ENCODE measurements around the gene UTP3. TPM values are rescaled to one million over a fixed set of nuclear protein-coding genes. Genes with fewer than 3 reads are reported as not detected.
"Not testable (repeated sequence)": the region's sequence is repeated elsewhere in the genome, so short reads cannot be mapped to it uniquely, and the experiment has no call there.

The UTP3 gene
- total RNA-seq, 1 donor = 14.5 TPM

DNA sequence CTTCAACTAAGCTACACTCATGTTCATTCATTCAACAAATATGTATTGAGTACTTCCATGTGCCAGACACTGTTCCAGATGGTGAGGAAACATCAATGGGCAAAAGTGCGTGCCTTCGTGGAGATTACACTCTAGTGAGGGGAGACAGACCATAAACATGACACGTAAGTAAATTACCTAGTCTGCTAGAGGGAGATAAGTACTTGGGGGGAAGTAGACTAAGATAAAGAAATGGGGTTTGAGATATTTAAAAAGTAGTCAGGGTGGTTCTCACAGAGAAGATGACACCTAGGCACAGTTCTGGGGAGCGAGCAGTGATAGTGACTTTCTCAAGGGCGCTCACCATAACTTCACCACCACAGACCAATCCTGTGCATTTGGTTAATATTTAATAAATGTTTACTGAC, 33.7 kb upstream of the UTP3 start:
- Histone ChIP-seq H3K36me3 (ENCODE audit: insufficient read depth, low read length) (no peaks in the 10 kb centered on the region), H3K27me3 (ENCODE audit: insufficient read depth, low read length) (no peaks in the 10 kb centered on the region), H3K9me3 (ENCODE audit: low read depth, low read length) (no peaks in the 10 kb centered on the region), H3K4me2 (ENCODE audit: insufficient read depth, low read length) (no peak overlapping the region), H3K27ac (ENCODE audit: low read depth, low read length) (no peak overlapping the region), H3K79me2 (ENCODE audit: insufficient read depth, low read length) (no peaks in the 10 kb centered on the region), H3K4me3 (ENCODE audit: insufficient read depth, low read length) (no peak overlapping the region), H4K20me1 (ENCODE audit: insufficient read depth, low read length) (no peaks in the 10 kb centered on the region), H2AFZ (ENCODE audit: low read length) (no peak overlapping the region), H3K4me1 (ENCODE audit: insufficient read depth, low read length) (peaks cover 12% of the 10 kb centered on the region)
- DNase-seq (ENCODE audit: insufficient read length, low spot score, missing footprints) = no peak
- TF ChIP-seq, protein P1, sequence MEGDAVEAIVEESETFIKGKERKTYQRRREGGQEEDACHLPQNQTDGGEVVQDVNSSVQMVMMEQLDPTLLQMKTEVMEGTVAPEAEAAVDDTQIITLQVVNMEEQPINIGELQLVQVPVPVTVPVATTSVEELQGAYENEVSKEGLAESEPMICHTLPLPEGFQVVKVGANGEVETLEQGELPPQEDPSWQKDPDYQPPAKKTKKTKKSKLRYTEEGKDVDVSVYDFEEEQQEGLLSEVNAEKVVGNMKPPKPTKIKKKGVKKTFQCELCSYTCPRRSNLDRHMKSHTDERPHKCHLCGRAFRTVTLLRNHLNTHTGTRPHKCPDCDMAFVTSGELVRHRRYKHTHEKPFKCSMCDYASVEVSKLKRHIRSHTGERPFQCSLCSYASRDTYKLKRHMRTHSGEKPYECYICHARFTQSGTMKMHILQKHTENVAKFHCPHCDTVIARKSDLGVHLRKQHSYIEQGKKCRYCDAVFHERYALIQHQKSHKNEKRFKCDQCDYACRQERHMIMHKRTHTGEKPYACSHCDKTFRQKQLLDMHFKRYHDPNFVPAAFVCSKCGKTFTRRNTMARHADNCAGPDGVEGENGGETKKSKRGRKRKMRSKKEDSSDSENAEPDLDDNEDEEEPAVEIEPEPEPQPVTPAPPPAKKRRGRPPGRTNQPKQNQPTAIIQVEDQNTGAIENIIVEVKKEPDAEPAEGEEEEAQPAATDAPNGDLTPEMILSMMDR (IDR thresholded peaks at IDR 0.05; ENCODE audit: extremely low read depth, low read depth, low read length) = no peak

DNA sequence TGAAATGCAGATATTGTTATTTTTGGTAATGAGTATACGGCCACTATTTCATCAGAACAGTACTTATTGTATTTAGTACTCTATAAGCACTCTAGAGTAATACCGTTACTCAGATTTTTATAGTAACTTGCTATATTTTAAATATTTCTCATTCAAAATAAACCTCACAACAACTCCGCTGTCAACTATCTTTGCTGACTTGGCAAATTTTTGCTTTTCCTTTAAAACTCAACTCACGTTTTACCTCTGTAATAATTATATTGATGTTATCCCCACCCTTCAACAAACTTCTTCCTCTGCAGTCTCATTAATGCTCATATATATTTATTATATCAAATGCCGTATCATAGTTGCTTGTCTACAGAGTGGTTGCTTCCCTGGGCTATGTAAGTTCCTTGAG, 31.0 kb upstream of the UTP3 start:
- Histone ChIP-seq H3K27me3 (ENCODE audit: insufficient read depth, low read length) (no peaks in the 10 kb centered on the region), H3K27ac (ENCODE audit: low read depth, low read length) (no peak overlapping the region), H3K4me2 (ENCODE audit: insufficient read depth, low read length) (no peak overlapping the region), H3K36me3 (ENCODE audit: insufficient read depth, low read length) (no peaks in the 10 kb centered on the region), H4K20me1 (ENCODE audit: insufficient read depth, low read length) (no peaks in the 10 kb centered on the region), H2AFZ (ENCODE audit: low read length) (no peak overlapping the region), H3K9me3 (ENCODE audit: low read depth, low read length) (no peaks in the 10 kb centered on the region), H3K79me2 (ENCODE audit: insufficient read depth, low read length) (no peaks in the 10 kb centered on the region), H3K4me3 (ENCODE audit: insufficient read depth, low read length) (no peak overlapping the region), H3K4me1 (ENCODE audit: insufficient read depth, low read length) (peaks cover 9% of the 10 kb centered on the region)
- TF ChIP-seq, protein P1 (IDR thresholded peaks at IDR 0.05; ENCODE audit: extremely low read depth, low read depth, low read length) = no peak
- DNase-seq (ENCODE audit: insufficient read length, low spot score, missing footprints) = no peak

DNA sequence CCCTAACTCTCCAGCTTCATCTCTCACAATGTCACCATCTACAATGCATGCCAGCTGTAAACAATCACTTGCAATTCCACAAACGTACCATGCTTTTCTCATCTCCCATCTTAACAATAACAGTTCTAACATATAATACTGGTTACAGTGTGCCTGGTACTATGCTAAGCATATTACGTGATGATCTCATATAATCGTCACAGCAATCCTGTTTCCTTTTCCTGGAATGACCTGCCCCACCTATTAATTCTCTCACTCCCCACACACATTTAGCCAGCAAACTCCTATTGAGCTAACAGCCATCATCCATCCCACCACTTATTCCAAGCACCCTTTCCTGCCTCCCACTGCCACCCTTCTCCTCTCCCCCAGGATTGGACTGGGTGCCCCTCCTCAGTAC, 29.9 kb upstream of the UTP3 start:
- TF ChIP-seq, protein P1 (IDR thresholded peaks at IDR 0.05; ENCODE audit: extremely low read depth, low read depth, low read length) = no peak
- Histone ChIP-seq H3K36me3 (ENCODE audit: insufficient read depth, low read length) (no peaks in the 10 kb centered on the region), H3K27ac (ENCODE audit: low read depth, low read length) (no peak overlapping the region), H4K20me1 (ENCODE audit: insufficient read depth, low read length) (no peaks in the 10 kb centered on the region), H2AFZ (ENCODE audit: low read length) (peak overlapping the region; percentile 58), H3K4me2 (ENCODE audit: insufficient read depth, low read length) (no peak overlapping the region), H3K9me3 (ENCODE audit: low read depth, low read length) (no peaks in the 10 kb centered on the region), H3K27me3 (ENCODE audit: insufficient read depth, low read length) (no peaks in the 10 kb centered on the region), H3K4me1 (ENCODE audit: insufficient read depth, low read length) (peaks cover 9% of the 10 kb centered on the region), H3K4me3 (ENCODE audit: insufficient read depth, low read length) (no peak overlapping the region), H3K79me2 (ENCODE audit: insufficient read depth, low read length) (no peaks in the 10 kb centered on the region)
- DNase-seq (ENCODE audit: insufficient read length, low spot score, missing footprints) = no peak

DNA sequence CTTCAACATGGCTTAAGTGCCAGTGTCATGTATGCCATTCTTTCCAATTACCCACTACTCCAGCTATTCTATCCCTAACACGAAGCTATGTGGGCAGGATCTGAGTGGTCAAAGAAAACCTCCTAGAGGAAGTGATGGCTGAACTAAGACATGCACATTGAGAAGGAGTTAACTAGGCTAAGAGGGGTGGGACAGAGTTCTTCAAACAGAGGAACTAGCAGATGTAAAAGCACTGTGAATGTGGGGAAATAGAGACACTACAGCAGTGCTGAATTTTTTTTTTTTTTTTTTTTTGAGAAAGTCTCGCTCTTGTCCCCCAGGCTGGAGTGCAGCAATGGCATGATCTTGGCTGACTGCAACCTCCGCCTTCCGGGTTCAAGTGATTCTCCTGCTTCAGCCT, 28.2 kb upstream of the UTP3 start:
- Histone ChIP-seq H3K79me2 (ENCODE audit: insufficient read depth, low read length) (no peaks in the 10 kb centered on the region), H2AFZ (ENCODE audit: low read length) (peak overlapping the region; percentile 59)

DNA sequence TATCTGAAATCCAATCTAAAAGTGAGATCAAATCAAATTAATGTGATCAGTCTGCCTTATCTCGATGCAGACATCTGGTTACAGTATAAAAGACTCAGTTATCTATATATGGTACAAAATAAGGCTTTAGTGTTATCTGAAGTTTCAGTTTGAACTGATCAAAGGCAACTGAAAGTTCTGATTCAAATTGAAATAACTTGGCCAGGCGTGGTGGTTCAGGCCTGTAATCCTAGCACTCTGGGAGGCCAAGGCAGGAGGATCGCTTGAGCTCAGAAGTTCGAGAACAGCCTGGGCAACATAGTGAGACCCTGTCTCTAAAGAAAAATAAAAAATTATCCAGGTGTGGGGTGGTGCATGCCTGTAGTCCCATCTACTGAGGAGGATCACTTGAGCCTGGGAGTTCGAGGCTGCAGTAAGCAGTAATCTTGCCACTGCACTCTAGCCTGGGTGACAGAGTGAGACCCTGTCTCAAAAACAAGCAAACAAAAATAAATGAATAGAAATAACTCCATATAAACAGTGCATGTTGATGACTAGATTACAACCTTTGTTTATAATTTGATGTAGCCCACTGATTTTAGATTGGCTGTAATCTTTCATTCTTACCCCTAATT, 26.9 kb upstream of the UTP3 start:
- not testable (repeated sequence) for H3K9me3 ChIP-seq (ENCODE audit: low read depth, low read length); H4K20me1 ChIP-seq (ENCODE audit: insufficient read depth, low read length); H2AFZ ChIP-seq (ENCODE audit: low read length); H3K27ac ChIP-seq (ENCODE audit: low read depth, low read length); H3K4me2 ChIP-seq (ENCODE audit: insufficient read depth, low read length); H3K79me2 ChIP-seq (ENCODE audit: insufficient read depth, low read length); H3K4me3 ChIP-seq (ENCODE audit: insufficient read depth, low read length); H3K36me3 ChIP-seq (ENCODE audit: insufficient read depth, low read length); H3K27me3 ChIP-seq (ENCODE audit: insufficient read depth, low read length); H3K4me1 ChIP-seq (ENCODE audit: insufficient read depth, low read length)
- DNase-seq (ENCODE audit: insufficient read length, low spot score, missing footprints) = peak; percentile 53

More for the DNA sequence above, 28.2 kb upstream of the UTP3 start:
- no peak overlapping the region for H3K4me3 ChIP-seq (ENCODE audit: insufficient read depth, low read length)
- H3K4me1 ChIP-seq (ENCODE audit: insufficient read depth, low read length) = peaks cover 3% of the 10 kb centered on the region
- H4K20me1 ChIP-seq (ENCODE audit: insufficient read depth, low read length) = no peaks in the 10 kb centered on the region
- H3K4me2 ChIP-seq (ENCODE audit: insufficient read depth, low read length) = no peak overlapping the region
- H3K27me3 ChIP-seq (ENCODE audit: insufficient read depth, low read length) = no peaks in the 10 kb centered on the region
- TF ChIP-seq, protein P1 (IDR thresholded peaks at IDR 0.05; ENCODE audit: extremely low read depth, low read depth, low read length) = no peak
- no peak for DNase-seq (ENCODE audit: insufficient read length, low spot score, missing footprints)
- no peak overlapping the region for H3K27ac ChIP-seq (ENCODE audit: low read depth, low read length)
- H3K36me3 ChIP-seq (ENCODE audit: insufficient read depth, low read length) = no peaks in the 10 kb centered on the region
- no peaks in the 10 kb centered on the region for H3K9me3 ChIP-seq (ENCODE audit: low read depth, low read length)
